Stimulated activated CD4-positive, alpha-beta T cell treated with anti-CD3 and anti-CD28 coated beads, Interleukin-1b, Interleukin-23, amount 100 ng/mL, for 1 hour (primary cell): ENCODE results near the gene KCNIP4.
"Not testable (repeated sequence)": the region's sequence is repeated elsewhere in the genome, so short reads cannot be mapped to it uniquely, and the experiment has no call there.

ENCODE experiments used
- DNase-seq, 2 donors: peaks; one replicate each; pipeline ENCODE4 v3.0.0-alpha.2; 2020; ENCODE audit warnings: low read depth in 2 of 2

KCNIP4 gene

DNA sequence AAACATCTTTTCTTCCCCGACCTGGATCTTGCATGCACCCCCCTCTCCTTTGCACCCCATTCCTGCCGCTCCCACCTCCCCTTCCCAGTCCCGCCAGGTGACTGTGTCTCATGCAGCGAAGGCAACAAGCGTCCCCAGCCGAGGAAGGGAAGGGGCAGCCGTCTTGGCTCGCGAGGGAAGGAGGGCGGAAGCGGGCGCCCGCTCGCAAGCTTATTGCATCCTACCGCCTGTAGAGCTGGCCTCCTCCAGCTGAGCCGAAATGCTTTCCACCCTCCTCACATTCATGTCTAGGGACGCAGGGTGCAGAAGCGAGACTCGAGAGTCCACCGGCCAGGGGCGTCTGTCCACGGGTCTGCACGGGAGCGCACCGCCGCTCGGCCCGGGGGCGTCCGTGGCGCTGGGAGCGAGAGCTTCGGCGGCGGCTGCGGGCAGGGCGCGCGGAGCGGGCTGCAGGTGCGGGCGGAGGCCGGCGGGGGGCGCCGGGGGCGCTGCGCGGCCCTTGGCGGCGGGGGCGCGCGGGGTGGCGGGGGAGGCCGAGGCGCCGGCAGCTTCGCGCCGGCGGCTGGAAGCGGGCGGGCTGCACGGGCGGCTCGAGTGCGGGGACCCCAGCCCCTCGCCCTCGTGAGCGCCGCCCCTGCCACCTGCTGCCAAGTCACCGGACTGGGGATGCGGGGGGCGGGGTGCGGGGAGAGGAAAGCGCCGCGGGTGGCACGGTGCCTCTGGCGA is at the start of gene KCNIP4:
Gene KCNIP4 (minus strand): TSS at position 426 of the 726 bp plus-strand sequence.
- no peak for DNase-seq

DNA sequence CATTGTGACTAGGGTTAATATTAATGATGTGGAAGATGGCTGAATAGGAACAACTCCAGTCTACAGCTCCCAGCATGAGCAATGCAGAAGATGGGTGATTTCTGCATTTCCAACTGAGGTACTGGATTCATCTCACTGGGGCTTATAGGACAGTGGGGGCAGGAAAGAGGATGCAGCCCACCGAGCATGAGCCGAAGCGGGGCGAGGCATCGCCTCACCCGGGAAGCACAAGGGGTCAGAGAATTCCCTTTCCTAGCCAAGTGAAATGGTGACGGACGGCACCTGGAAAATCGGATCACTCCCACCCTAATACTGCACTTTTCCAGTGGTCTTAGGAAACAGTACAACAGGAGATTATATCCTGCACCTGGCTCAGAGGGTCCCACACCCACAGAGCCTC is 48.0 kb upstream of the KCNIP4 start:
- DNase-seq: not testable (repeated sequence)

GRCh38 chr4:21992330-21992729 is 43.8 kb upstream of the KCNIP4 start:
- DNase-seq: no peak

- no peak for DNase-seq
Measured at GRCh38 chr4:21991562-21991961, 43.0 kb upstream of the KCNIP4 start.

DNA sequence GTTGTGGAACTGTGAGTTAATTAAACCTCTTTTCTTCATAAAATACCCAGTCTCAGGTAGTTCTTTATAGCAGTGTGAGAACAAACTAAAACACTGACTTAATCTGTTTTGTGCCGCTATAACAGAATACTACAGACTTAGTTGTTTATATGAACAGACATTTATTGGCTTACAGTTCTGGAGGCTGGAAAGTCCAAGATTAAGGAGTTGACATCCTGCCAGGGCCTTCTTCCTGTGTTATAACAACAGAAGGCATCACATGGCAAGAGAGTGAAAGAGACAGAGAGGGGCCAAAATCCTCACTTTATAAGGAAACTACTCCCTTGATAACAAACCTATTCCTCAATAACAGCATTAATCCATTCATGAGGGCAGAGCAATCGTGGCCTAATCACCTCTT is 42.5 kb upstream of the KCNIP4 start:
- DNase-seq: no peak

- no peak for DNase-seq
Measured at GRCh38 chr4:21989351-21989750, 40.8 kb upstream of the KCNIP4 start.

GRCh38 chr4:21986307-21986706 is 37.7 kb upstream of the KCNIP4 start:
- DNase-seq: no peak

DNA sequence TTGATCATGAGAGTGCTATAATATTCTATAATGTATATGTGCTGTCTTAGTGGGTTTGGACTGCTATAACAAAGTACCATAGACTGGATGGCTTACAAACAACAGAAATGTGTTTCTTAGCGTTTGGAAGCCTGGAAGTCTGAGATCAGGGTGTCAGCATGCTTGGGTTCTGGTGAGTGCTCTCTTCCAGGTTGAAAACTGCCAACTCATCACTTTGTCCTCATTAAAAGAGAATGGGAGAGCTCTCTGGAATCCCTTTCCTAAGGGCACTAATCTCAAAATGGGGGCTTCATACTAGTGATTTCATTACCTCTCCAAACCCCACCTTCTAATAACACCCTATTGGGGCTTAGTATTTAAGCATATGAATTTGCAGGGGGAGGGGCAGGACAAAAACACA is 33.5 kb upstream of the KCNIP4 start:
- no peak for DNase-seq

DNA sequence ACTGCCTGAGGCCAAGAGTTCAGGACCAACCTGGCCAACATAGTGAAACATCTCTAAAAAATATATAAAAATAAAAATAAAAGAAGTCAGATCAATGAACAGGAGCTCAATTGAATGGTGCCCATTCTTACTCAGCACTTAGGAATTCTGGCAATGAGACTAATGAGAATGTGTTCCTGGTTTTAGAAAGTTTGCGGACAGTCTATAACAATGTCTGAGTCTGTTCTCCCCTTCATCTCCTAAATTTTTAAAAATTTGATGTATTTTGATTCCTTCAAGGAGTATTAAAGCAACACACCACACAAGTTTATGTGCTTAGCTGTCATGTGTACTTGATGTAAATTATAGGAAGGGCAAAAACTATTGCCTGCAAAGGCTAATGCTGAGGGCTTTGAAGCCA is 30.6 kb upstream of the KCNIP4 start:
- no peak for DNase-seq

GRCh38 chr4:21976166-21976565 is 27.6 kb upstream of the KCNIP4 start:
- DNase-seq: no peak

- no peak for DNase-seq
Measured at GRCh38 chr4:21973850-21974249, 25.3 kb upstream of the KCNIP4 start.

DNA sequence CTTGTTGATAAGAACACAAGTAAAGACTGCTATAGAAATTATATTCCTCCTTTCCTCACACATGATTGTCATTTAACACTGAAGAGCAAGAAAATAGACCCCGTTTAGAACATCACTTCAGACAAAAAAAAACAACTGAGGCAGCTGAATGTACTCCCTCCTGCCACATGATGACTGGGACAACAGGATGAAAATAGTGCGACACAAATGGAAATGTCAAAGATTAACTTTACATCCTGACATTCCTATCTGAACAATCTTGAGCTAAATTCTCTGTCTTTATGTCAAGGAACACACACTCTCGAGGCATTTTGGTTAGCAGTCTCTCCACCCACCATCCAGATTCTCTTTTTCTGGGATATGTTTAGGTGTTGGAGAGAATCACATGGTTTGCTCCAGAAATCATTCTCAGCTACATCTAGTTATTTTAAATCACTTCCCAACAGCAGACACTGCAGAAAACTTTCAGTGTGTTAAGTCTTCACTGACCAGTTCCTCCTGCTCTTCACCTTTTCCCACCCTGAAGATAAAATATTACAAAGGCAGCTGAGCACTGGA is 16.3 kb upstream of the KCNIP4 start:
- no peak for DNase-seq

- no peak for DNase-seq
Measured at GRCh38 chr4:21962691-21963090, 14.1 kb upstream of the KCNIP4 start.

- DNase-seq: no peak
Measured at GRCh38 chr4:21960793-21961192, 12.2 kb upstream of the KCNIP4 start.

GRCh38 chr4:21954916-21955315 is 6.3 kb upstream of the KCNIP4 start:
- no peak for DNase-seq

DNA sequence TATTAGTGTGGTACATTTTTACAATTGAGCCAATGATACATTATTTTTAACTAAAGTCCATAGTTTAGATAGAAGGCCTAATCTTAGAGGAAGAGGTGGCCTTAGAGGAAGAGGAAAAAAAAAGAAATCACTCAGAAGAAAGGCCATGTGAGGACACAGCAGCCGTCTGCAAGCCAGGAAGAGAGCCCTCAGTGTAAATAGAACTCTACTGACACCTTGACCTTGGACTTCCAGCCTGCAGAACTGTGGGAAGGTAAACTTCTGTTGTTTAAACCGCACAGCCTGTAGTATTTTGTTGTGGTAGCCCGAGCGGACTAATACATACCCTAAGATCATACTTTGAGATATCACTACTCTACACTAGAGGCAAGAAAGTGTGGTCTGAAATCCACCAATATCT is 5.1 kb upstream of the KCNIP4 start:
- no peak for DNase-seq

DNA sequence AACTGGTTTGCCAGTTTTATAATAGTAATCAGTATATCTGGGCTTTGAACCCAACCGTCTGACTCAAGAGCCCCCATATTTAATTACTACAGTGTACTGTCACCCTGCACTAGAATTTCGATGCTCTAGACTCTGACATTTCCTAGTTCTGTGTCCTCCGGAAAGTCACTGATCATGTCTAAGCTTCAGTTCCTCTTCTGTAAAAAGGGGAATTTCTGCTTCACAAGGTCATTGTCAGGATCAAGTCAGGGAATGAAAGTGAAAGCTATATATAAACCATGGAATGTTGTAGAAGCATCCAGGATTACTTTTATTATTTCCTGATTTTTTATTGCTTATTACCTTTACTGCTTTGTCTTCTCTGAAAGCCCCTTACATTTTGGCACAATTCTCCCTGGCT is 4.0 kb upstream of the KCNIP4 start:
- DNase-seq: no peak

GRCh38 chr4:21949073-21949457 is 493 bp upstream of the KCNIP4 start:
- DNase-seq: no peak

- DNase-seq: no peak
Measured at GRCh38 chr4:21947791-21948346, 703 bp downstream of the KCNIP4 start.

DNA sequence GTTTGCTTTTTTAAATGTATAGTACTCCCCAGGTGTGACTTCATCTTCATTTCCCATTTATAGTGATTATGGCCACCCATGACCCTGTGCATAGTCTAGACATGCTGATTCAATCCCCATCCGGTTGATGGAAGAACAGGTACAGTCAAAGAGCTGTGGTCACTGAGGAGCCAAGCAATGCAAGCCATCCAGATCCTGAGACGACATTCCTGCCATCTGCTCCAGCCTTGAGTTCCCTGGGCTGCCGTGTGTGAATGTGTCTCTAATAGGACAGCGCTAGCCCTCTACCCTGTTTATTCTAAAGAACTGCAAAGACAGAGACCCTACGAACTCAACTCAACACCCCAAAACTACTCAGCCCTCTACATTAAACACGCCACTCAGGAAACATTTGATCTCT is 1.7 kb downstream of the KCNIP4 start:
- DNase-seq: no peak

GRCh38 chr4:21921526-21922180 is 26.9 kb downstream of the KCNIP4 start:
- DNase-seq: no peak

DNA sequence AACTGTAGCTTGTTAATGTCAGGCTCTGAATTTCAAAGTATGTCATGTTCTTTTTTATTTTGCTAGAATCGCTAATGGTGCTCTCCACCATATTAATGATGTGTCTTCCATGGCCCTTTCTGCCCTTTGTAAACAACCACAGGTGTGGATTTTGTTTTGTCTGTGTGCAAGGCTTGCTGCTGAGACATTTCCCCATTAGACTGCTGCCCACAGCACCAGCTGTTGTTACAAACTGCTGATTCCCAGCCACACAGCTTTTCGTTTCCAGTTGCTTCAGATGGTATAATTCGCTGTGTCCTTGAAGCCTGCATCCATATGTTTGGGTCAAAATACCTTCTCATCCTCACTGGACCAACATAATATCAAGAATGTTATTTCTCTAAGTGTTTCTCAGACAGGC is 32.8 kb downstream of the KCNIP4 start:
- no peak for DNase-seq

DNA sequence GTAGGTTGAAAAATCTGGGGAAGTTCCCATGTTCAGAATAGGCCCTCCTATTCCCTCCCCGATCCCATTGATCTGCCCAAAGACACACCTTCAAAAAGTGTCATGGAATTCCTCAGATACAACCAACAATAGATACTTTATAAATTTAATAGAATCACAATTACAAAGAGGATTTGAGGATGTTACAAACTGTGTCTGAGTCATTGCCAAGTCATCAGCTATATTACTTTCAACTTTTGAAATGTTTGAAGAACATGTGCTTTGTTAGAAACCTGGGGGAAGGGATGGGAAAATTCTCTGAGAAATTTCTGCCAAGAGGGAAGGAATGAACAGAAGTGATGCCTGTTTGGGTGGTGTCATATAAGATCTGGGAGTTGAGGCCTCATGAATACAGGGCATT is 46.7 kb downstream of the KCNIP4 start:
- DNase-seq: no peak
